Kidney (tissue), 14 donors: ENCODE measurements around the gene RFPL2. TPM values are rescaled to one million over a fixed set of nuclear protein-coding genes. Genes with fewer than 3 reads are reported as not detected.
"Not testable (repeated sequence)": the region's sequence is repeated elsewhere in the genome, so short reads cannot be mapped to it uniquely, and the experiment has no call there.

Experiments
- DNase-seq, 5 donors: peaks; one replicate each; pipeline ENCODE4 v3.0.0-alpha.2; 2013 to 2020
- FAIRE-seq: peaks from 2 replicates; lab custom pipeline; 2012; peaks lifted over from hg19 to GRCh38; lab: Jason Lieb, UNC
- H3K27ac ChIP-seq, 2 donors: one replicate each; pipeline ENCODE4 v1.7.0; 2013; ENCODE audit warnings: low read depth in 2 of 2, low read length in 2 of 2, inconsistent platforms in 1 of 2
- H3K27me3 ChIP-seq: one replicate; pipeline ENCODE4 v1.7.1; 2013; ENCODE audit warnings: low read length, inconsistent platforms; ENCODE audit not compliant: control insufficient read depth, insufficient read depth
- H3K36me3 ChIP-seq, 3 donors: one replicate each; pipeline versions ENCODE4 v1.7.0 to v1.7.1; 2013; ENCODE audit warnings: low read length in 3 of 3, control low read depth in 1 of 3, inconsistent platforms in 1 of 3; ENCODE audit not compliant: insufficient read depth in 3 of 3, control insufficient read depth in 2 of 3
- H3K4me1 ChIP-seq, 3 donors: one replicate each; pipeline versions ENCODE4 v1.7.0 to v1.7.1; 2013; ENCODE audit warnings: low read length in 3 of 3, inconsistent platforms in 1 of 3, low read depth in 1 of 3; ENCODE audit not compliant: control insufficient read depth in 2 of 3, insufficient read depth in 2 of 3
- H3K4me3 ChIP-seq, 3 donors: one replicate each; pipeline versions ENCODE4 v1.7.0 to v1.8.1; 2013; ENCODE audit warnings: low read length in 3 of 3, control low read depth in 1 of 3, inconsistent platforms in 1 of 3
- H3K9ac ChIP-seq, 3 donors: one replicate each; pipeline versions ENCODE4 v1.7.0 to v1.7.1; 2013; ENCODE audit warnings: low read length in 3 of 3, control low read depth in 1 of 3, inconsistent platforms in 1 of 3
- H3K9me3 ChIP-seq, 3 donors: one replicate each; pipeline versions ENCODE4 v1.7.0 to v1.7.1; 2013; ENCODE audit warnings: low read length in 3 of 3, control low read depth in 1 of 3, inconsistent platforms in 1 of 3; ENCODE audit not compliant: control insufficient read depth in 2 of 3, insufficient read depth in 1 of 3
- intact Hi-C: fragments of 100-400 bp; cut with DNase I; formaldehyde crosslinking; loops from one replicate; pipeline ENCODE4 v1.11.1; 2022
- polyA plus RNA-seq: library from polyadenylated mRNA; stranded (reverse); fragments of 350-450 nt; fragmentation: Illumina TruSeq; extraction: RNeasy Lipid Tissue Mini Kit (QIAGEN cat#74804); gene quantifications from one replicate; pipeline ENCODE4 v1.2.3, GENCODE V29; 2014; ENCODE audit warnings: low read depth, low replicate concordance; ENCODE audit not compliant: insufficient read depth
- total RNA-seq: library from RNA; stranded (reverse); fragmentation: NEBNext Ultra II Directional; extraction: Animal tissue kit (Norgen Biotek cat#: 25700); gene quantifications from one replicate; pipeline ENCODE4 v1.2.1, GENCODE V29; 2021
- TF ChIP-seq, protein P1 (sequence below): IDR thresholded peaks from 3 replicates; pipeline ENCODE4 v1.5.1; 2012; ENCODE audit warnings: mild to moderate bottlenecking, moderate library complexity, borderline replicate concordance; ENCODE audit not compliant: insufficient read depth; ENCODE audit errors: extremely low read depth
- donor health status: control.
- donor health status: control.
- donor health status: control.
- donor health status: control.
- donor health status: control.
- donor health status: DM: yes; HTN: yes; CAD: no.
- donor health status: Normal renal cell carcinoma (clear cell type).

RFPL2 gene
- total and polyA plus RNA-seq, 2 donors from 2014 or later: not detected

DNA sequence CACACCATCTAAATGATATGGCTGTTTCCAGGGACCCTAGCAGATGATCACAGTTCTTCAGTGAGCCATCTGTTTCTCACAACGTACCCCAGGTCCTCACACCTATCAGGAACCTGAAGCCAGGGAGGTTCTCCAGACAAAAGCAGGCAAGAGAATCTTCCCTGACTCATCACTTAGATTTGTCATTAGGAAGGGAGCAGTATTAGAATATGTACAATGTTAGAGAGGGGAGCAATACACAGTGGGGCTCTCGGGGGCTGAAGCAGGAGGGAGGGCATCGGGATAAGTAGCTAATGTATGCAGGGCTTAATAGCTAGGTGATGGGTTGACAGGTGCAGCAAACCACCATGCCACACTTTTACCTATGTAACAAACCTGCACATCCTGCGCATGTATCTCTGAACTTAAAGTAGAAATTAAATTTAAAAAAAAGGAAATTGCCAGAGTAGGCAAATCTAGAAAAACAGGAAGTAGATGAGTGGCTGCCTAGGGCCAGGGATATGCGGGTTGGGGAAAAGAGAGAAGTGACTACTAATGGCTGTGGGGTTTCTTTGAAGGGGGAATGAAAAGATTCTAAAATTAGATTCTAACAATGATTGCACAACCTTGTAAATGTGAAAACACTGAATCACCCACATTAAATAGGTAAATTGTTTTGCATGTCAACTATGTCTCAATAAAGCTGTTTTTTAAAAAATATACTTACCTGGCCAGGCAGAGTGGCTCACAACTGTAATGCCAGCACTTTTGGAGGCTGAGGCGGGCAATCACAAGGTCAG lies 60.2 kb downstream of the RFPL2 start:
- intact Hi-C loops: no loop called here
- FAIRE-seq: no peak
- DNase-seq: no peak
- Histone ChIP-seq H3K27ac (no peak overlapping the region), H3K9ac (no peak overlapping the region), H3K4me3 (no peak overlapping the region), H3K27me3 (no peaks in the 10 kb centered on the region), H3K36me3 (no peaks in the 10 kb centered on the region), H3K9me3 (no peaks in the 10 kb centered on the region), H3K4me1 (no peaks in the 10 kb centered on the region)
- TF ChIP-seq, protein P1, sequence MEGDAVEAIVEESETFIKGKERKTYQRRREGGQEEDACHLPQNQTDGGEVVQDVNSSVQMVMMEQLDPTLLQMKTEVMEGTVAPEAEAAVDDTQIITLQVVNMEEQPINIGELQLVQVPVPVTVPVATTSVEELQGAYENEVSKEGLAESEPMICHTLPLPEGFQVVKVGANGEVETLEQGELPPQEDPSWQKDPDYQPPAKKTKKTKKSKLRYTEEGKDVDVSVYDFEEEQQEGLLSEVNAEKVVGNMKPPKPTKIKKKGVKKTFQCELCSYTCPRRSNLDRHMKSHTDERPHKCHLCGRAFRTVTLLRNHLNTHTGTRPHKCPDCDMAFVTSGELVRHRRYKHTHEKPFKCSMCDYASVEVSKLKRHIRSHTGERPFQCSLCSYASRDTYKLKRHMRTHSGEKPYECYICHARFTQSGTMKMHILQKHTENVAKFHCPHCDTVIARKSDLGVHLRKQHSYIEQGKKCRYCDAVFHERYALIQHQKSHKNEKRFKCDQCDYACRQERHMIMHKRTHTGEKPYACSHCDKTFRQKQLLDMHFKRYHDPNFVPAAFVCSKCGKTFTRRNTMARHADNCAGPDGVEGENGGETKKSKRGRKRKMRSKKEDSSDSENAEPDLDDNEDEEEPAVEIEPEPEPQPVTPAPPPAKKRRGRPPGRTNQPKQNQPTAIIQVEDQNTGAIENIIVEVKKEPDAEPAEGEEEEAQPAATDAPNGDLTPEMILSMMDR: no peak

DNA sequence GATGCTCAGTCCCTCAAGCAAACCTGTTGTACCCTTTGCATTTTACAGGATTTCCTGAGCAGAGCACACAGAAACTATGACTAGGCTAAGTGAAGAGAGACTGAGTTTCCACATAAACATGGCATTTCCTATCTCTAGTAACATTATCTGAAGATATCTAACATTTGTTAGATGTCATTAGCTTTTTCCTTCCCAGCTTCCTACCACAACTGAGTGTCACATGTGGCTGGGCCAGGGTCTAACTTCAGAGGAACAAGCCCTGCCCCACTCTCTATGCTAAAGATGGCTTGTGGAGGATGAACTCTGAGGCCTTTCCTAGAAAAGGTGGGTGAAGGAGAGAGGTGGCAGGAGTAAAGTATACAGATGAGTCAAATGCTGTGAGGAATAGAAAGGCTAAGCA lies 62.3 kb downstream of the RFPL2 start:
- Histone ChIP-seq H3K9me3 (no peaks in the 10 kb centered on the region), H3K4me3 (no peak overlapping the region), H3K4me1 (no peaks in the 10 kb centered on the region), H3K36me3 (no peaks in the 10 kb centered on the region), H3K27ac (no peak overlapping the region), H3K27me3 (no peaks in the 10 kb centered on the region), H3K9ac (no peak overlapping the region)
- DNase-seq: no peak
- no peak for FAIRE-seq
- intact Hi-C loops: no loop called here
- TF ChIP-seq, protein P1: no peak

DNA sequence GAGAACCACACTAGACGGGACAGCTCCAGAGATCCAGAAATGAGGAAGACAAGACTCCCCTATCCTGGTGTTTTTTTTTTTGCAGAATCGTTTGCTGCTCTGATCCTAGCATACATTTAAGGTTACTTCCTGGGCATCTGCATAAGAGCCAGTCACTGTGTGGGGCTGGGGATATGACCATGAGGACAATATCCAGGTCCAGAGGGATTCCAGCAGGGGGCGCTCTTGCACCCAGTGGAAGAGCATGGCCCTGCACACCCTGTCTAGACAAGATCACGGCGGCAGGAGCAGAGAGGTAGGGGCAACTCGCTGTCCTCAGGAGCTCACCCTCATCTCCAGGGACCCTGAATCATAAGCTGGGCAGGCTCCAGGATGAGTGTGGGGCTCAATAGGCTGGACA lies 64.2 kb downstream of the RFPL2 start:
- H3K9ac ChIP-seq, intact Hi-C loops, H3K27me3 ChIP-seq, DNase-seq, H3K36me3 ChIP-seq, FAIRE-seq, H3K27ac ChIP-seq, H3K4me3 ChIP-seq, H3K4me1 ChIP-seq, H3K9me3 ChIP-seq: not testable (repeated sequence)

Other genes starting within 250 kb of the RFPL2 start
- 3.0 TPM for gene SLC5A1, start 161.8 kb downstream of the RFPL2 start, total RNA-seq
- 1.0 TPM for gene SLC5A1, start 161.8 kb downstream of the RFPL2 start, polyA plus RNA-seq
- not detected for gene C22orf42, start 45.8 kb downstream of the RFPL2 start, total RNA-seq
- gene C22orf42, start 45.8 kb downstream of the RFPL2 start, polyA plus RNA-seq: not detected
- gene SLC5A4, start 50.3 kb upstream of the RFPL2 start, total RNA-seq: 2.0 TPM
- gene SLC5A4, start 50.3 kb upstream of the RFPL2 start, polyA plus RNA-seq: not detected
- gene RFPL3, start 152.8 kb upstream of the RFPL2 start, total RNA-seq: not detected
- gene RFPL3, start 152.8 kb upstream of the RFPL2 start, polyA plus RNA-seq: not detected
- gene RTCB, start 207.2 kb upstream of the RFPL2 start, total RNA-seq: 69.7 TPM
- 82.4 TPM for gene RTCB, start 207.2 kb upstream of the RFPL2 start, polyA plus RNA-seq